Embryonic facial prominence (tissue), 1 donor: Measurements from ENCODE around the gene LPA.
"Not testable (repeated sequence)": the region's sequence is repeated elsewhere in the genome, so short reads cannot be mapped to it uniquely, and the experiment has no call there.

Source experiments
- DNase-seq: peaks from one replicate; pipeline ENCODE4 v3.0.0-alpha.2; 2016; ENCODE audit errors: extremely low spot score

The LPA gene

DNA sequence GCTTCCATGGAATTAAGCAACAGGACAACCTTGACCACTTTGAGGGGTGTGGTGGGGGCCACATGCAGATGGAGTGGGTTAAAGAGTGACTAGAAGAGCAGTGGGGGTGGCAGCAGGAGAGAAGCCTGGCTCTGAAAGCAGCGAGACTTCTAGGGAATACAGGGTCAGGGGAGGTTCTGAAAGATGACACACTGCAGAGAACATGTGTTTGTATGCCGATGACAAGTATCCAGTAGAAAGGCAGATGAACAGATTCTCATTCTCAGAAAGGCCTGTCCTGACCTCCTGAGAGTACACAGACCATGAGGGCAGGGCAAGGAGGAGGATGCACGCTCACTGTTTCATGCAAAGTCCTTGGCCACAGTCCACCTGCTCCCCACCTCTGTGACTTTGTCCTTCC, 2.9 kb downstream of the LPA start:
- DNase-seq: no peak

DNA sequence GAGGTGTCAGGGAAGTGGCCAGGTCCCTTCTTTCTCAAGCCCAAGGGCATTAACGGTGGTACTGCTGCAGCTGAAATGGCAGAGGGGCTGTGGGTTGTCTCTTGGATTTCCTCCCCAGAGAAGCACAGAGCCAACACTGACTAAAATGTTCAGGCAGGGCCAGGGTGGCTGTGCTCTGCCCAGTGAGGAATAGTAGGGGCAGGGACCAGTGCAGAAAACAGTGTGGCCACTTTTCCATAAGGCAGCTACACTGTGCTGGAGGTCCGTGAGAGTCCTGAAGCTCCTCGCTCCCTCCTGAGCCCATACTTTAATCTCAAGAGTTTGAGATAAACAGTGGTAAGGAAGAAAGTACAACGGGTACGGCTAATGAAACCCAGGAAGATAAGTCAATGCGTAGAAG, 4.5 kb downstream of the LPA start:
- DNase-seq: no peak

DNA sequence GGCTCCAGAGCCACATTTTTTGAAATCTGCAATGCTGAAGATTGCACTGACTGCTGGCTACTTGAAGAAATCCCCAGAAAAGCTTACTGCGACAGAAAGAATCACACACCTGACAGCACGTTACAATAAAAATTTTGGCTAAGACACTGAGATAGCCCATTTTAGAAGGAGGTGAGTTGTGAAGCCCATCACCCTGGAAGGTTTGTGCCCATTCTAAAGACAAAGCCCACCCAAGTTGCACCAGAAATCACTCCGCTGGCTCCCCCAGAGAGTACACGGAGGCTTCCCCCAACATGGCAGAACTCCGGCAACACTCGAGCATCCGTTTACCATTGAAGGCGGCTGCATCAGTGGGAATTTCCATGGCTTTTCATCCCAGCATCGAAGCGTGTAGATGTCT, 29.4 kb downstream of the LPA start:
- no peak for DNase-seq

DNA sequence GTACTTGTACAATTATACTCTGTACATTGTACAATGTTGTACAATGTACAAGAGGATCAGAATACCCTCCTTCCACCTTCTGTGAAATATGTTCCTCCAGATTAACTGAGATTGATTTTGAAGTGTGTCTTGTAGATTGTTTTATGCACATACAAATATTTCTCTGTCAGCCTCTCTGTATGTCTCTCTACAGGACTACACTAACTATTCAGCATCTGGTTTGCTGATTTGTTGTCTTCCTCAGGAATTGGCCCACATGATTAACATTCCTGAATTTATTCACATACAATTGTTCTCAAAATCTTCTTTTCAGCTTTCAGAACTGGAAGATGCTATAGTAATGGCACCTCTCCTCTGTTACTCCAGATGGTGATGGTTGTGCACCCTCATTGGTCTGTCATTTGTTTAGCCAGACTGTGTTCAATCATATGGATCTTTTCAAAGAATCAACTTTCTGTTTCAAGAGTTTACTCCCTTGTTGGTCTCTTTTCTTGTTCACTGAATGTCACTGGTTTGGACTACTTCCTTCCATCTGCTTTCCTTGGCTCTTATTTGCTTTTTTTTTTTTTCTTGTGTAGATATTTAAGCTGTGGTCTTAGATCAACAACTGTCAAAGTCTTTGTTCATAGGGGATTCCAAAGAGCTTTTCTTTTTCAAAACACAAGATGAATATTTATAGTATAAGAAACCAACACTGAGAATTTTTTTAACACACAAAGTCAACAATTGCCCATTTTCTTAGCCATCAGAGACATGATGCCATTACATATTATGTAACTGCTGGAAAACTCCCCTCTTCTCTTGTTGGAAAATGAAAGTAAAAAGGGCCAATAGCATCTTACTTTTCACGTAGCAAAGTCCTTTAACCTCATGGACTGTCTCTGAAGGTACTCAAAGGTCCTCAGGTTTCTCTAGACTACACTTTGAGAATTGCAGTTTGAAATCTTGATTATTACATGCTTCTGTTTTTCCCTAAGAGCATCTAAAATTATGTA, 67.9 kb downstream of the LPA start:
- no peak for DNase-seq

GRCh38 chr6:160595297-160595696, 68.8 kb downstream of the LPA start:
- DNase-seq: not testable (repeated sequence)

GRCh38 chr6:160586374-160586773, 77.7 kb downstream of the LPA start:
- no peak for DNase-seq

- no peak for DNase-seq
Observed at GRCh38 chr6:160583794-160584193, 80.3 kb downstream of the LPA start.

DNA sequence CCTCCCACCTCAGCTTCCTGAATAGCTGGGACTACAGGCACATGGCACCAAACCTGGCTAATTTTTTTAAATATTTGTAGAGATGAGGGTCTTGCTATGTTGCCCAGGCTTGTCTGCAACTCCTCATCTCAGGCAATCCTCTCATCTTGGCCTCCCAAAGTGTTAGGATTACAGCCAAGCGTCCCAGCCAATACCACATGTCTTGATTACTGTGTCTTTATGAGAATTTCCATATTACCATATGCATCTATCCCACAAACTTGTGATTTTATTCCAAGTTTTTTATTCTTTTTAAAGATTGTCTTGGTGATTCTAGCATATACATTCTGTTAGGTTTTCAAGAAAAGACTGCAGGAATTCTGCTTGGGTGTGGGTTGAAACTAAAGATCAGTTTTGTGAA, 82.7 kb downstream of the LPA start:
- DNase-seq: no peak

GRCh38 chr6:160578515-160578914, 85.6 kb downstream of the LPA start:
- DNase-seq: not testable (repeated sequence)

GRCh38 chr6:160573943-160574342, 90.1 kb downstream of the LPA start:
- no peak for DNase-seq

- DNase-seq: not testable (repeated sequence)
Observed at GRCh38 chr6:160571201-160571600, 92.9 kb downstream of the LPA start.

GRCh38 chr6:160544802-160545201, 119.3 kb downstream of the LPA start:
- no peak for DNase-seq

- no peak for DNase-seq
Observed at GRCh38 chr6:160535270-160535669, 128.8 kb downstream of the LPA start.

GRCh38 chr6:160534050-160534696, 129.9 kb downstream of the LPA start:
- peak; percentile 26 for DNase-seq

GRCh38 chr6:160532315-160532714, 131.8 kb downstream of the LPA start:
- DNase-seq: no peak

GRCh38 chr6:160531826-160532225, 132.2 kb downstream of the LPA start:
- no peak for DNase-seq

DNA sequence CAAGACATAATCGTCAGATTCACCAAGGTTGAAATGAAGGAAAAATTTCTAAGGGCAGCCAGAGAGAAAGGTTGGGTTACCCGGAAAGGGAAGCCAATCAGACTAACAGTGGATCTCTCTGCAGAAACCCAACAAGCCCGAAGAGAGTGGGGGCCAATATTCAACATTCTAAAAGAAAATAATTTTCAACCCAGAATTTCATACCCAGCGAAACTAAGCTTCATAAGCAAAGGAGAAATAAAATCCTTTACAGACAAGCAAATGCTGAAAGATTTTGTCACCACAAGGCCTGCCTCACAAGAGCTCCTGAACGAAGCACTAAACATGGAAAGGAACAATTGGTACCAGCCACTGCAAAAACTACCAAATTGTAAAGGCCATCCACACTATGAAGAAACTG, 134.6 kb downstream of the LPA start:
- not testable (repeated sequence) for DNase-seq

- no peak for DNase-seq
Observed at GRCh38 chr6:160523223-160523622, 140.9 kb downstream of the LPA start.

DNA sequence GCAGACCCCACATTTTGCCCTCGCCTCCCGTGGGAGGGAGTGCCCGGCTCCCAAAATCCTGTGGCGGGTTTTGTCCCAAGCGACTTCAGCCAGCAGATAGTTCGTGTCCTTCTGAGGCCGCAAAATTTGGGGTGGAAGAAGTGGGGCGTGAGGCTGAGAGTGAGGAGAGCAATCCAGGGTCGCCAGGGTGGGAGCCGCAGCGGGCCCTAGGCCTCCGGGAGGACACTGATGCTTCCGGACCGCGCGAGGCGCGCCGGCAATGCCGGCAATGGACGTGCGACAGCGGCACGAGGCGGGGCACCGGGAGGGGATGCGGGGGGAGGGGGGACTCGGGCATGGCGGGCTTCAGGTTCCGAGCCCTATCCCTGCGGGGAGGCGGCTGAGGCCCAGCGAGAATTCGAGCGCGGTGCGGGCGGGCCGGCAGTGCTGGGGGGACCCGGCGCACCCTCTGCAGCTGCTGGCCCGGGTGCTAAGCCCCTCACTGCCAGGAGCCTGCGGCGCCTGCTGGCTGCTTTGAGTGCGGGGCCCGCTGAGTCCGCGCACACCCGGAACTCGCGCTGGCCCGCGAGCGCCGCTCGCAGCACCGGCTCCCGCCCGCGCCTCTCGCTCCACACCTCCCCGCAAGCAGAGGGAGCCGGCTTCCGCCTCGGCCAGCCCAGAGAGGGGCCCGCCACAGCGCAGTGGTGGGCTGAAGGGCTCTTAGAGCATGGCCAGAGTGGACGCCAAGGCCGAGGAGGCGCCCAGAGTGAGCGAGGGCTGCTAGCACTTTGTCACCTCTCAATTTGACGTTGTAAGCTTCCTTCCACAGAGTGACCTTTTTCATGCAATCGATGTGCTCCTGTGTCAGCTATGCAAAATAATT, 143.8 kb downstream of the LPA start:
- no peak for DNase-seq

DNA sequence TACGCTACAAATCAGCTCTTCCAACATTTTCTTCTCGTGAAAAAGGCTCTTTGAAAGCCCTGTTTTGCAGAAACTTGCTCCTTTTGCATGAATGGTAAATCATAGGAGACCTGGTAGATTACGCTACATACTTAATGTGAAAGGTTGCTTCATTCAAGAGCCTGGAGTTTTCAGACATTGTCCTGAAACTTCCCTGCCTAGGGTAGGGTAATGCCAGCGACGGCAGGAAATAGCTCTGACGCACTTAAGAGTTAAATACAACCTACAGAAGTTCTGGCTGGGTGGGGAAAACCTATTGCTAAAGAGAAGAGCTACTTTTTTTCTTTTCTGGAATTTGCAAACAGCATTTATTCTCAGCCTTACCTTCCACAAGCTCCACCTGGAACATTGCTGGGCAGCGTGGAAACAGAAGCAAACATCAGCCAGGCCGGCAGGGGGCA, 144.5 kb downstream of the LPA start:
- DNase-seq: peak; percentile 36

DNA sequence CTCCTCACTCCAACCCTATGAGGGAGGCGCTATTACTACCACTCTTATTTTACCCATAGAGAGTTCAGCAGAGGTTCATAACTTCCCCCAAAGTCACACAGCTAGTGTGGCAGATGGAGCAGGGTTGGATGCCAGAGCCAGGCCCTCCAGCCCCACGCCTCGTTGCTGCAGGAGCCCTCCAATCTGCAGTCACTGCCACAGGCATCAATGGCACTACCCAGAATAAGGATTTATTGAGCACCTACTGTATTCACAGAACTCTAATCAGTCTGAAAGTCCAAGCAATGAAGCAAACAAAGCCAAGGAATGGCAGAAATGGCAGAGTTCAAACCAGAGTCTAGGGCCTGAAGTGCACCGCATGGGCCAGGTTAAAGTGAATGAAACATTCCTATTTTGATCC, 144.9 kb downstream of the LPA start:
- no peak for DNase-seq

GRCh38 chr6:160513836-160514235, 150.2 kb downstream of the LPA start:
- DNase-seq: no peak
